ENCODE data around the gene PGM2L1.

PGM2L1 gene

DNA sequence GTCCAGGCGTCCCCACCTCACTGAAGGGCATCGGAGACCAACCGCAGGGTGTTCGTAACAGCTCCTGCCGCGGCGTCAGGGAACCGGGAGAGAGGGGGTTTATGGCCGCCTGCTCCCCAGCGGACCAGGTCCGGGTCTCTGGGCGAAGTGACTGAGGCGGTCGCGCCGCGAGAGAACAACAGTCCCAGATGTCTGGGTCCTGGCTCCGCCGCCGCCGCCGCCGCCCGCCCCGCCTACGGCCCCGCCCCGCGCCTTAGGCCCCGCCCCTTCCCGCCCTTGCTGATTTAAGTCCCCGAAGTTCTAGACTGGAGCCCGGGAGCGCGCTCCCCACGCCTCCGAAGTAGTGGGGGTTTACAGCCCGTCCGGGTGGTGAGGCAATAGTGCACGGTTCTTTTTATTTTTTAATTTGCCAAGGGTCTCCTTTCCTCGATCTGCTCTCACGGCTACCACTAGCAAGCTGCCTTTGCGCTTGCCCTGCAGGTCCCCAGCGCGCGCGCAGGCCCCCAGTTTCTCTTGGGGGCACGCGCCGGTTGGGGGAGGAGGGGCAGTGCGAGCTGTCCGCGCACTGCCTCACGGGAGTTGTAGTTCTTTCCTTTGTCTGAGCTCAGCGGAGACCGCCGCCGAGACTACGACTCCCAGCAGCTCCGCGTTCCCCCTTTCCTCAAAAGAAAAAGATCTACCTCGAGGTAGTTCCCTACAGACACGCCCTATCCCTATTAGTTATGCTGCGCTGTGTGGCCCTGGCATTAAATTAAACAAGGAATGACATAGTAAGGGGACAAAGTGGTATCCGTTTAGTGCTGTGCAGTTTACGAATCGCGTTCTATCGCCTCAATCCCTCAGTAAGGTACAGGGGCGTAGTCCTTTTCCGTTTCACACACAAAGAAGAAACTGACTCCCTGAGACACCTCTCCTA, at the start of gene PGM2L1:
Gene PGM2L1, minus strand, starts transcription at position 190 of the 916 bp plus-strand sequence. CDS start 272 bp downstream, outside the sequence.
- Histone ChIP-seq H3K27ac (ENCODE audit: low read depth, low read length) (peak within 1 kb of the TSS; percentile 84), H3K4me3 (ENCODE audit: low read depth in 1 of 2, low read length in 2 of 2) (peak within 1 kb of the TSS; percentile 72 to 75), H3K9me3 (ENCODE audit: low read length) (no peaks in the 10 kb centered on the region)

DNA sequence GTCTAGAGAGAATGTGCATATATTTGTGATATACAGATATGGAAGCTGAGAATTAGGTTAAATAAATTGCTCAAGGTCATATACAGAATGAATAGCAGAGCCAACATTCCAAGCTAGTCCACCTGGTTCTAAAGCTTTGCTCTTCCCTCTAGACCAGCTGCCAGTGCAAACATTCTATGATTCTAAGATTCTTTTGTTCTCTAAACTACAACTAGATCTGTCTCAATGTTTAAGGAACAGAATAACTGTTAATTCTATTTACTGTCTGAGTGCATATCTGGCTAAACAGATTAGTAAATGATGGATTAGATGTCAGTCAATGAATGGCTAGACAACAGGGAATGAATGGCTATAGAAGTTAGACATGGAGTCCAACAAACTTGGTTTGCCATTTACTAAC, 49.5 kb upstream of the PGM2L1 start:
- H3K27me3 ChIP-seq (ENCODE audit: control insufficient read depth in 1 of 2, insufficient read depth in 2 of 2, low read length in 2 of 2) = no peaks in the 10 kb centered on the region
- no peak overlapping the region for H3K27ac ChIP-seq (ENCODE audit: low read depth, low read length)
- H3K4me3 ChIP-seq (ENCODE audit: low read depth in 1 of 2, low read length in 2 of 2) = no peak overlapping the region
- no peaks in the 10 kb centered on the region for H3K9me3 ChIP-seq (ENCODE audit: low read length)
- no peak overlapping the region for H3K9ac ChIP-seq (ENCODE audit: low read length)
- no peaks in the 10 kb centered on the region for H3K36me3 ChIP-seq (ENCODE audit: insufficient read depth, low read length)
- peaks cover 16% of the 10 kb centered on the region for H3K4me1 ChIP-seq (ENCODE audit: insufficient read depth, low read length)

More for the DNA sequence above, at the start of gene PGM2L1:
- Histone ChIP-seq H3K9ac (ENCODE audit: low read length) (peak within 1 kb of the TSS; percentile 53), H3K36me3 (ENCODE audit: insufficient read depth, low read length) (no peaks in the 10 kb centered on the region), H3K27me3 (ENCODE audit: control insufficient read depth in 1 of 2, insufficient read depth in 2 of 2, low read length in 2 of 2) (no peaks in the 10 kb centered on the region), H3K4me1 (ENCODE audit: insufficient read depth, low read length) (no peaks in the 10 kb centered on the region)

DNA sequence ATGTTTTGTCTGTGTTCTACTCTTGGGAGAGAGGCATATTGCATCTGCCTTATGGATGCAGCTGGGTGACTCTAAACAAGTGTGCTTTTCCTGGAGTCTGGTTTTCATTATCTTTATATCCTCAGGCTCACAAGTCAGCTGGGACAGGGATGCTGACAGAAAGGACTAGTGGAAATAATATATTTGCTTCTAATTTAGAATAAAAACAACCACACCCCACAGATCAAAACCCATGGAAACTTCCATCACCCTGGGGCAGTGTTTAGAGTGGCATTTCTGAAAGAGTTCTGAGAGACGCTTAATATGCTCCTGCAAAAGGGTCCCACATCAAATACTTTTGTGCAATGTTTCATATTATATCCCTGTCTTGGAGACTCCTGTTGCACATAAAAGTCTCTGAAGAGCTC, 48.3 kb upstream of the PGM2L1 start:
- Histone ChIP-seq H3K4me1 (ENCODE audit: insufficient read depth, low read length) (peaks cover 16% of the 10 kb centered on the region), H3K27me3 (ENCODE audit: control insufficient read depth in 1 of 2, insufficient read depth in 2 of 2, low read length in 2 of 2) (no peaks in the 10 kb centered on the region), H3K27ac (ENCODE audit: low read depth, low read length) (no peak overlapping the region), H3K36me3 (ENCODE audit: insufficient read depth, low read length) (no peaks in the 10 kb centered on the region), H3K4me3 (ENCODE audit: low read depth in 1 of 2, low read length in 2 of 2) (no peak overlapping the region), H3K9ac (ENCODE audit: low read length) (no peak overlapping the region), H3K9me3 (ENCODE audit: low read length) (no peaks in the 10 kb centered on the region)

DNA sequence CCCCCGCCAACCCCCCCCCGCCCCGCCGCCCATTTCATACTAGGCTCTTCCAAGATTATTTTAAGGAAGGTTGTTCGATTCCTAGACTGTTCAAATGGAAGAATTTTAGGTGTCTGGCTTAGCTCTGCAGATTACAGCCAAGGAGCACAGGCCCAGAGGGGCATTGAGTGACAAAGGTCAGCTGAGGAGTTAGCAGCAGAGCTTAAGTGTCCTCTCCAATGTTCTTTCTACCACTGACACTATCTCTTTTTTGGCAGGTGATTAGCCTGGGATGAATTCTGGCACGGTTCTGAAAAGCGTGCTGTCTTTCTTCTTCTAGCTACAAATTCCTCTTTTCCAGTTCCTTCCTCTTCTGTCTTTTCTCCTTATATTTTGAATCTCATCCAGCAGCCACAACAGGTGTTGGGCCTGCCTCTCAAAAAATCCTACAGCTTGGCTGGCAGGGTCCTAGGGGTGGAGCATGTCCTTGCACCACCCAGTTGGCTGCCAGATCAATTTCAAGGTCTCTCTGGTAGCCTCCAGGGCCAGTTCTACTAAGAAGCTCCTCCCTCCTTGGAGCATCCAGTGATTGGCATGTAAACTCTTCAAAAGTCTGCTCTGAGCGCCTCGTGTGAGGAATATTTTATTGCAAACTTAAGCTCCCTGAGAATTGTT, 46.1 kb upstream of the PGM2L1 start:
- no peak overlapping the region for H3K27ac ChIP-seq (ENCODE audit: low read depth, low read length)
- H3K27me3 ChIP-seq (ENCODE audit: control insufficient read depth in 1 of 2, insufficient read depth in 2 of 2, low read length in 2 of 2) = no peaks in the 10 kb centered on the region
- H3K4me3 ChIP-seq (ENCODE audit: low read depth in 1 of 2, low read length in 2 of 2) = no peak overlapping the region
- peaks cover 15% of the 10 kb centered on the region for H3K4me1 ChIP-seq (ENCODE audit: insufficient read depth, low read length)
- H3K9me3 ChIP-seq (ENCODE audit: low read length) = no peaks in the 10 kb centered on the region
- H3K9ac ChIP-seq (ENCODE audit: low read length) = no peak overlapping the region
- no peaks in the 10 kb centered on the region for H3K36me3 ChIP-seq (ENCODE audit: insufficient read depth, low read length)

DNA sequence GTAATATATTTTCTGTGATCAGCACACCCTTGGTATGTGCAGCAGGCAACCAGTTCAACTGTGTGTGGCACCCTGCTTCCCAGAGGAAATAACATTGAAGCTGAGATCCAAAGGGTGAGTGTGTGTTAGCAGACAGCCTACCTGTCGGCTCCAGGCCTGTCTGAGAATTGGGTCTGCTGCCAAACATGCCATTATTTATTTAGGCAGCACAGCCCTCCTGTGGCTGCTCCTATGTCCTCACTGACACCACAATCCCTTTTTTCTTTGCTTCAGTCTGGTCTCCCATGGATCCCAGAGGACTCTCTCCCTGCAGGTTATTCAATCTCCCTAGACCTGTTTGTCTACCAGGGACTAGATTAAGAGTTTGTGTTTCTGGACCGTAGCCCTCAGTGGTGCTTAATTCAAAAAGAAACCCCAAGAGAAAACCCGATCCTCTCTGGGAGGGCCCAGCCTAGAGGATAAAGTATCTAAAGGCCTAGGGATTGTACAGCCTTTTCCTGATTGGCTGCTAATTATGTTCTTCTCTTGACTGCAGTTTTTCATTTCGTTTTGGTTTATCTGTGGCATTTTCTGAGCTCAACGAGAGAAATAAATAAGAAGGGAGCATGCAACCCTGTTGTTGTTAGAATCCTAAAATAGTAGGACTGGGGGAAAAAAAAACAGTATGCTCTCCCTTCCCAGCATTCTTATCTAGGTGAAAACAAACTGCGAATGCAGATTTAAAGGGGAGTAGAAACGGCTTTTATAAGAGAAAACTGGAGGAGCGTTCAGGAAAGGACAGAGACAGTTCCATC, 45.0 kb upstream of the PGM2L1 start:
- peaks cover 11% of the 10 kb centered on the region for H3K4me1 ChIP-seq (ENCODE audit: insufficient read depth, low read length)
- H3K27me3 ChIP-seq (ENCODE audit: control insufficient read depth in 1 of 2, insufficient read depth in 2 of 2, low read length in 2 of 2) = no peaks in the 10 kb centered on the region
- no peak overlapping the region for H3K4me3 ChIP-seq (ENCODE audit: low read depth in 1 of 2, low read length in 2 of 2)
- no peaks in the 10 kb centered on the region for H3K9me3 ChIP-seq (ENCODE audit: low read length)
- no peaks in the 10 kb centered on the region for H3K36me3 ChIP-seq (ENCODE audit: insufficient read depth, low read length)
- no peak overlapping the region for H3K27ac ChIP-seq (ENCODE audit: low read depth, low read length)
- no peak overlapping the region for H3K9ac ChIP-seq (ENCODE audit: low read length)

DNA sequence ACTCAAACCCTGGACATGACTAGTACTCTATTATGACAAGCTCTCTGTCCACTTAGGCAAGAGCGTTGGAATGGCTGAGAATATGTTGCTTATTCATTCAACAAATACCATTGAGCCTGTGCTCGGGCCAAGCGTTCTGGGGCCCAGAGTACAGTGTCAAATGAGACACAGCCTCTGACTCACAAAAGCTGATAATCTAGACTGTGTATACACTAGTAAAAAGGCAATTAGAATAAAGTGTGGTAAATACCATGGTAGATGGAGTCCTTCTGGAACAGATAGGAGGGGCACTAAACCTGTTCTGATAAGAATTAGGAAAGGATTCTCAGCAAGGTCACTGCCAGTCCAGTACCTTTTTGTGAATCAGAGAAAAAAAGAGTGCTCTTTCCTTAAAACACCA, 44.4 kb upstream of the PGM2L1 start:
- no peak overlapping the region for H3K9ac ChIP-seq (ENCODE audit: low read length)
- H3K4me1 ChIP-seq (ENCODE audit: insufficient read depth, low read length) = peaks cover 11% of the 10 kb centered on the region
- no peaks in the 10 kb centered on the region for H3K9me3 ChIP-seq (ENCODE audit: low read length)
- no peak overlapping the region for H3K4me3 ChIP-seq (ENCODE audit: low read depth in 1 of 2, low read length in 2 of 2)
- no peak overlapping the region for H3K27ac ChIP-seq (ENCODE audit: low read depth, low read length)
- no peaks in the 10 kb centered on the region for H3K27me3 ChIP-seq (ENCODE audit: control insufficient read depth in 1 of 2, insufficient read depth in 2 of 2, low read length in 2 of 2)
- no peaks in the 10 kb centered on the region for H3K36me3 ChIP-seq (ENCODE audit: insufficient read depth, low read length)

DNA sequence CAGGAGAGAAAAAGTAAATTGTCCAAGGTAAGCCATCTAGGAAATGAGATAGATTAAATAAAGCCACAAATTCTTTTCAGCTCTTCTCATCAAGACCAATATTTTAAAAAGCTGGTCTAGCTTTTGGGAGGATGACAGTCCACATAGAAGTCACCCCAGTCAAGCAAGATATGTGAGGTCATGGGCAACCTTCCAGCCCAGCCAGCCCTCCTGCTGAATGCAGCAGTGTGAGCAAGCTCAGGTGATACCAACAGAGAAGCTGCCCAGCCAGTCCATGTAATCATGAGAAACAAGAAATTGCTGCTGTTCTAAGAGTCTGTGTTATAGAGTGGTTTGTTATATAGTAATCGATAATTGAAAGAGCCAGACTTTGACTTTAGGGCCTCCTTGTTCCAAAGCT, 40.4 kb upstream of the PGM2L1 start:
- Histone ChIP-seq H3K27ac (ENCODE audit: low read depth, low read length) (no peak overlapping the region), H3K4me1 (ENCODE audit: insufficient read depth, low read length) (peaks cover 6% of the 10 kb centered on the region), H3K4me3 (ENCODE audit: low read depth in 1 of 2, low read length in 2 of 2) (no peak overlapping the region)

DNA sequence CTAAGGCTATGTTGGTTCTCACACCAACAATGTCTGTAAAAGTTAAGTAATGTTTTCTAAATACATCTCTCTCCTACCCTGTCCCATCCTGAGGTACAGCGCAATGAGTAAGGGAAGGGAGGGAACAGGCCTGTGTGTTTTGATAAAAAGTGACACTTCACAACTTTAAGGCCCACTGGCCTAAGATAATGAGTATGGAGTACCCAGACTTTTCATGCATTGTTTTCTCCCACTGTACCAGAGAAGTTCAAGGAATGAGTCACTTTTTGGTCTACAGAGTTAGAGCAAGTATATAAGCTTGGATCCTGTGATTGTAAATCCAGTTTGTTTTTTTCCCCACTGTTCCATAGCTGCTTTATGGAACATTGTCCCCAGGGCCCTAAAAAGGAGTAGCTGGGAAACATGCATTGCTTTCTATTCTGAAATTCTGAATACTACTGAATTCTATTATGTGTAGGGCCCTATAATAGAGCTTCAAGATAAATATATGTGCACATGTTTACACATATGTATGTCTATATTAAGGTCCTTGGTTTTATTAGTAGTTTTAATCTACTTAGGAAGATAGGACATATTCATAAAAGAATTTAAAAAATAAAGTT, 39.3 kb upstream of the PGM2L1 start:
- H3K9ac ChIP-seq (ENCODE audit: low read length) = no peak overlapping the region
- no peaks in the 10 kb centered on the region for H3K36me3 ChIP-seq (ENCODE audit: insufficient read depth, low read length)
- H3K4me3 ChIP-seq (ENCODE audit: low read depth in 1 of 2, low read length in 2 of 2) = no peak overlapping the region
- no peaks in the 10 kb centered on the region for H3K27me3 ChIP-seq (ENCODE audit: control insufficient read depth in 1 of 2, insufficient read depth in 2 of 2, low read length in 2 of 2)
- H3K4me1 ChIP-seq (ENCODE audit: insufficient read depth, low read length) = no peaks in the 10 kb centered on the region
- no peak overlapping the region for H3K27ac ChIP-seq (ENCODE audit: low read depth, low read length)
- H3K9me3 ChIP-seq (ENCODE audit: low read length) = no peaks in the 10 kb centered on the region

More for the DNA sequence above, 40.4 kb upstream of the PGM2L1 start:
- no peaks in the 10 kb centered on the region for H3K27me3 ChIP-seq (ENCODE audit: control insufficient read depth in 1 of 2, insufficient read depth in 2 of 2, low read length in 2 of 2)
- no peaks in the 10 kb centered on the region for H3K9me3 ChIP-seq (ENCODE audit: low read length)
- no peak overlapping the region for H3K9ac ChIP-seq (ENCODE audit: low read length)
- H3K36me3 ChIP-seq (ENCODE audit: insufficient read depth, low read length) = no peaks in the 10 kb centered on the region

DNA sequence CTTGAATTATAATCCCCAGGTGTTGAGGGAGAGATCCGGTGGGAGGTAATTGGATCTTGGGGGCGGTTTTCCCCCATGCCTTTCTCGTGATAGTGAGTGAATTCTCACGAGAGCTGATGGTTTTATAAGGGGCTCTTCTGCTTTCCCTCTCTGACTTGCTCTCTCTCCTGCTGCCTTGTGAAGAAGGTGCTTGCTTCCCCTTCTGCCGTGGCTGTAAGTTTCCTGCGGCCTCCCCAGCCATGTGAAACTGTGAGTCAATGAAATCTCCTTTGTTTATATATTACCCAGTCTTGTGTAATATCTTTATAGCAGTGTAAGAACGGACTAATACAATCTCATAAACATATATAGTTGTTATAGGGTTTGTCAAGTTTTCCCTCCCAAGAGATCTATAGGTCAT, 36.3 kb upstream of the PGM2L1 start:
- H3K4me1 ChIP-seq (ENCODE audit: insufficient read depth, low read length) = no peaks in the 10 kb centered on the region
- H3K36me3 ChIP-seq (ENCODE audit: insufficient read depth, low read length) = no peaks in the 10 kb centered on the region
- no peak overlapping the region for H3K4me3 ChIP-seq (ENCODE audit: low read depth in 1 of 2, low read length in 2 of 2)
- H3K27ac ChIP-seq (ENCODE audit: low read depth, low read length) = no peak overlapping the region
- H3K27me3 ChIP-seq (ENCODE audit: control insufficient read depth in 1 of 2, insufficient read depth in 2 of 2, low read length in 2 of 2) = no peaks in the 10 kb centered on the region
- no peak overlapping the region for H3K9ac ChIP-seq (ENCODE audit: low read length)
- no peaks in the 10 kb centered on the region for H3K9me3 ChIP-seq (ENCODE audit: low read length)

DNA sequence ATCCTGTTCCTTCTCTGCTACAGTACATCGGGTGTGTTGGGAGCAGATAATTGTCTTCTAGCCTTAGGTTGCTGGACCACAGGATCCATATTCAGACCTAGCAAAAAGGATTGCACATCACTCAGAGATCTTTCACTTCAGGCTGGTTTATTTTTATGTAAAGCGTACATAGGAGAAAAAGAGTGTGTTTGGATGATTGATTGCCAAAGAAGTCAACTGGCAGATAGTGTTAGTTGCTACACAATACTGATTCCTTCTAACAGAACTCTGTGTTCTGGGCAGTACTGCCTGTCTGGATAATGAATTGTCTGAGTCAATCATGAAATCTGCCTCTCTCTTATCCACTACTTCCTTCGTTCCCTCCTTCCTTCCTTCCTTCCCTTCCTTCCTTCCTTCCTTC, 31.0 kb upstream of the PGM2L1 start:
- Histone ChIP-seq H3K27me3 (ENCODE audit: control insufficient read depth in 1 of 2, insufficient read depth in 2 of 2, low read length in 2 of 2) (no peaks in the 10 kb centered on the region), H3K4me3 (ENCODE audit: low read depth in 1 of 2, low read length in 2 of 2) (no peak overlapping the region), H3K9ac (ENCODE audit: low read length) (no peak overlapping the region), H3K36me3 (ENCODE audit: insufficient read depth, low read length) (no peaks in the 10 kb centered on the region), H3K9me3 (ENCODE audit: low read length) (no peaks in the 10 kb centered on the region), H3K27ac (ENCODE audit: low read depth, low read length) (no peak overlapping the region), H3K4me1 (ENCODE audit: insufficient read depth, low read length) (no peaks in the 10 kb centered on the region)

DNA sequence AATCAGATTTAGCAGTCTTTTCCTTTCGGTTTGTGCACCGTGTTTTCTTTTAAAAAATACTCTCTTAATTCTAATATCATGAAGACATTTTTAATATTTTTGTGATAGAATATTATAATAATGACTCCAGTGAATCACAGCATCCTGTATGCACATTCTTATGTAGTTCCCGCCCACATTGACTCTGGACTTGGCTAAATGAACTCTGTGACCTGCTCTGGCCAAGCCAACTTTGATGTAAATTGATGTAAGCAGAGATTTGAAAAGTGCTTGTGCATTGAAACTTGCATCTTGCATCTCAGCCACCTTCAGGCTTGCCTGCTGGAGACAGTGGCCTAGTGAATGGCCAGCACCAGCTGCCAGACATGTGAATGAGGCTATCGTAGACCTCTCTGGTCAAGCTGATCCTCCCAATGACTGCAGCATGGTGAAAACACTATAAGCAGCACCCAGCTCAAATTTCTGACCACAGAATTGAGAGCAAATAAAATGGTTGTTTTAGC, 29.2 kb upstream of the PGM2L1 start:
- no peaks in the 10 kb centered on the region for H3K4me1 ChIP-seq (ENCODE audit: insufficient read depth, low read length)
- no peak overlapping the region for H3K4me3 ChIP-seq (ENCODE audit: low read depth in 1 of 2, low read length in 2 of 2)
- H3K9ac ChIP-seq (ENCODE audit: low read length) = no peak overlapping the region
- H3K9me3 ChIP-seq (ENCODE audit: low read length) = no peaks in the 10 kb centered on the region
- no peaks in the 10 kb centered on the region for H3K36me3 ChIP-seq (ENCODE audit: insufficient read depth, low read length)
- no peaks in the 10 kb centered on the region for H3K27me3 ChIP-seq (ENCODE audit: control insufficient read depth in 1 of 2, insufficient read depth in 2 of 2, low read length in 2 of 2)
- no peak overlapping the region for H3K27ac ChIP-seq (ENCODE audit: low read depth, low read length)
